Activated CD4-positive, alpha-beta T cell treated with anti-CD3 and anti-CD28 coated beads for 1 hour (primary cell): ENCODE measurements around the gene MYRIP.
"Not testable (repeated sequence)": the region's sequence is repeated elsewhere in the genome, so short reads cannot be mapped to it uniquely, and the experiment has no call there.

ENCODE experiments used
- DNase-seq: peaks from one replicate; pipeline ENCODE4 v3.0.0-alpha.2; 2020

MYRIP gene

DNA sequence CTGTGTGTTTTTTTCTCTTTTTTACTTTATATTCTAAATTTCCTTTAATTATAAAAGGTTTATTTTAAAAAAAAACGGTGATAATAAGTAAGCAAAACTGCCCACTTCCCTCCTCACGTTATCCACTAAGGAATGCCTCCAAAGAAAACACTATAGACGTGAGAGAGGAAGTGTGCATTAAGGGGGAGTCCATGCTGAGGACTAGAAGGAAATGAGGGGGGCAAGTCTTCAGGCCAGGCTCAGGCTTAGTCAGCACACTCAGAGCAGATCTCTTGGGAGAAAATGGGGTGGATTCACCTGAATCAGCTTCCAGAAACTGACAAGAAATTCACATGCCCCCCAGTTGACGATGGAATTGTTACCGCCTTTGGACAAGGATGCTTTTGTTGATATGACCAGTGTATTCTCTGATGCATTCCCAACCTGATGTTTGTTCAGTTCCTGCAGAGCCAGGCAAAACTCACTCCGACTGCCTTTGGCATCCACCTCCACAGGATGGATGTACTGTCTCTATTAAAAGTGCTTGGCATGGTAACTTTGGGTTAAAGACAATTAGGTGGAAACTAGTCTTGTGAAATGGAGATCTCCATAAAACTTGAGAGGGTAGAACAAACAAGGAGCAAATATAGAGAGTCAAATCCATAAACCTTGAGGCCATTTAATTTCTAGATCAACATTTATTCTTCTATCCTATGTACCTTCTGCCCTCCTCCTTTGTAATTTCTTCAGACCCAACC lies 167.8 kb downstream of the MYRIP start:
- DNase-seq = no peak

DNA sequence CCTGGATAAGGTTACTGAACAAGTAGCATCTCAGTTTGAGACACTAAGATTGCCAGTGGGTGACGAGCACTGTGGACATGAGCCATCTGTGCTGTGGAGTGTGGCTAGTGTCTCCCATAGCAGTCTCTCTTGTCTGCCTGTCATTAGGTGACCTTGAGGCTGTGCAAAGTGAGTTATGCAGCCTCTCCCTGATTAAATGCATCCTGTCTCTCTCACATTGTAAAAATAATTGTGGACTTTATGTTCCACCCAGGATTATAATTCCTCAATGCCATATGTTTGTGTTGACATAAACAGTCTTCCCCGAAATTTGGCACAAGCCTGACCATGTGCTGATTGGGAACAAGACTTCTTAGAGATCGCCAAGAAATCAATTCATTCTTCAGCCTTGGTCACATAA lies 168.9 kb downstream of the MYRIP start:
- no peak for DNase-seq

DNA sequence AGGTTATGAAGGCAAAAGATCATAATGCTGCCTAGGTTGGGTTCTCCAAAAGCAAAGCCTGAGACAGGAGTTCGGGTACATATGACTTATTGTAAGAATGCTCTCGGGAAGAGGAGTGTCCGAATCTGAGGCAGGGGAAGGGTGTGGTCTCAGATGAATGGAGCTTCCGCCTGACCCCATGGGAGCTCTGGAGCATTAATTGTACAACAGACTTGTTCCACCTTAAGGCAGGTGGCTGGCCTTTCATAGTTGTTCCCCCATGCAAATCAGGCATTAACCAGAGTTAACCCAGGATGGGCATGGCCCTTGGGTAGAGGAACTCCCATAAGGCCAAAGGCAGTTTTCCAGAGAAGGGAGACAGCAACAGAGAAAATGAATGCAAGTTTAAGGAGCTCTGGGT lies 170.6 kb downstream of the MYRIP start:
- DNase-seq = no peak

- DNase-seq = no peak
These were observed 171.4 kb downstream of the MYRIP start for GRCh38 chr3:39980781-39981180.

GRCh38 chr3:39981547-39982184 lies 172.3 kb downstream of the MYRIP start:
- no peak for DNase-seq

GRCh38 chr3:39982665-39983357 lies 173.4 kb downstream of the MYRIP start:
- DNase-seq = no peak

- DNase-seq = no peak
These were observed 180.3 kb downstream of the MYRIP start for GRCh38 chr3:39989746-39990145.

DNA sequence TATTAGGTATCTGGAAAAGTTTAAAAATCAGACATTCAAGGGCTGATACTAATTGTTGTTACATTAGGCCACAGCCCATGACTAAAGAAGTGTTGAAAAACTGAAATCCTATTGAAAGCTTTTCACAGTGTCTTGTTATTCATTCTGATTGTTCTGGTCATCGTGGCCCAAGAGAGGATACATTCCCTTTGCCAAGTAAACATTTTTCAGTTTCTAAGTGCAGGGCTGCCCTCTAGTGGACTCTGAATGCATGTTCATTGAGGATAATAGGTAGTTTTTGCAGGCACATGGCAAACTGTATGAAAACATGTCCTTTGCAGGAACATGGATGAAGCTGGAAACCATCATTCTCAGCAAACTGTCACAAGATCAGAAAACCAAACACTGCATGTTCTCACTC lies 181.1 kb downstream of the MYRIP start:
- DNase-seq = no peak

GRCh38 chr3:40008796-40009195 lies 199.4 kb downstream of the MYRIP start:
- DNase-seq = no peak

DNA sequence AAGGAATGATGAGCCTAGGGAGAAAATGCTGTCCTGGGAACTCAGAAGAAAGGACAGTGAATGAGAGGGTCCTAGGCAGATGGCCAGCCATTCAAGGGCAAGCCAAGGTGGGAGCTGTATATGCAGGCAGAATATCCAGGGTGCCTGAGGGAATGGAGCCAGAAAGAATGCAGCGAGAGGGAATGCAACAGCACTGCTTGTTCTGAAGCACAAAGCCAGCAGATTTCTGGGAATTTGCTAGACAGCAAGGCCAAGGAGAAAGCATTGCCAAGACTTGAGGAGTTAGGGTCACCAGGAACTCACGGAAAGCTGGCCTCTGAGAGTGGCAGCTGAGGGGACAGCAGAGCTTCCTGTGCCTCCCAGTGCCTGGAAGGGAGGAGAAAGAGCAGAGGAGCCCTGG lies 200.6 kb downstream of the MYRIP start:
- DNase-seq = no peak

- no peak for DNase-seq
These were observed 203.0 kb downstream of the MYRIP start for GRCh38 chr3:40012381-40012780.

GRCh38 chr3:40016391-40016790 lies 207.0 kb downstream of the MYRIP start:
- DNase-seq = no peak

DNA sequence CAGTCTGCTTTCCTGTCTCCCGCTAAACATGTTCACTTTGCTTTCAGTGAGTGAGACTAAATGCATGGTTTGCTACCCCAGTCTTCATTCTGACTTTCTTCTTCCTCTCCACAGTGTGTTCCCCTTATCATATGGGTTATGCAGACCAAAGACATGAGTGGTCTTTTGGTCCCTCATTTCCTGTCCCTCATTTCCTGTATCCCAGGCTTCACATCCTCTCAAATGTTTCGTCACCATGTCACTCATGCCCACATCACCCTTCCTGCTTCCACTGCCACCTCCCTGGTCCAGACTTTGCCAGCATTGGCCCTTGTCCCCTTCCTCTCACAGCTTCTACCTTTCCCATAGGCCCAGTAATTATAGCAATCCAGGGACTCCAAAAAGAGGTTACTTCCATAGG lies 209.0 kb downstream of the MYRIP start:
- no peak for DNase-seq

DNA sequence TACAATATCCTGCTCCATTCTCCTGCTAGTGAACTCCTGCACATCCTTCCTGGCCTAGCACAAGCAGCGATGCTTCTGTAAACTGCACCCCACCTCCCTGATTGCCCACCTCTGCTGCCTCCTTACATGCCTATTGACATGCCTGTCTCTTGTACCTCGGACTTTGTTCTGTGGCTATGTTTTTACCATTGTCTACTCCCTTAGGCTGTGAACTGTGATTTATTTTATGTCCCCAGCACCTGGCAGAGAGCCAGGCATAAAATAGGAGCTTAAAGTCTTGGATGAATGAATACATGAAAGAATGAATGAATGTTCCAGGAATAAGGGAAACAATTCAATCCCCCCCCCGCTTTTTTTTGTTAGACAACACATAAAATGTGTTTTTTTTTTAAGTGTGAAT lies 210.0 kb downstream of the MYRIP start:
- DNase-seq = no peak

DNA sequence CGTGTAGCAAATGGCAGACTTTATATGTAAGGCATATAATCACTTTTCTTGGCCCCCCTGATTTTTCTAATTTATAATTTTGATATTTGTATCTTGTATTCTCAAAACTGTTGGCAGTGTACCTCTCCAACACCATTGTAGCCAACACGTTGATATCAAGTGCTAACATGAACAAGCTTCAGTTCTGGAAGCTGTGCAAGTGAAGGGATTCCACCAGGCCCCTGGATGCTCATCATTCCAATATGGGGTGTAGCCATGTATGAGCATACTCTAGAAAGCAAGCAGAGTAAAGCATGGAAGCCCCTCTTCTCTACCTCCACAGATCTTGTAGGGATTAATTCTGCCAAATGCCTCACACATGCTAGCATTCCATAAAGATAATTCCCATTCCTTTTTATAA lies 211.3 kb downstream of the MYRIP start:
- DNase-seq = no peak

DNA sequence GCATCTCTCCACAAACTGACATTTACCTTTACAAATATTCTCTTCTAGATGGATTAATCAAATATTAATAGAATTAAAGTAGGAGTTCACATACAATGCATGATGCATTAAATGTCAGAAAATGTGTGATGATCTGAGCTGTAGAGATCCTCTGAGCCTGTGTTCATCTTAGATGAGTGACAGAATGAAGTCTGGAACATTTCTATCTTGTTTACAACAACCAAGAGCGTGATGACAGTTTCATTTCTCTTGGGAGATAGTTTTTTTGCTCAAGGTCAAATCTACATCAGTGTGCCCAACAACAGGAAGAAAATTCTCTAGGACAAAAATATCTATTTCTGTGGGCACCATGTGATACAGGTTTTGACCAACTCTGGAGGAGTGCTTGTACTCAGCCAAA lies 211.9 kb downstream of the MYRIP start:
- DNase-seq = no peak

GRCh38 chr3:40022297-40022827 lies 213.0 kb downstream of the MYRIP start:
- no peak for DNase-seq

- no peak for DNase-seq
These were observed 215.1 kb downstream of the MYRIP start for GRCh38 chr3:40024526-40024925.

DNA sequence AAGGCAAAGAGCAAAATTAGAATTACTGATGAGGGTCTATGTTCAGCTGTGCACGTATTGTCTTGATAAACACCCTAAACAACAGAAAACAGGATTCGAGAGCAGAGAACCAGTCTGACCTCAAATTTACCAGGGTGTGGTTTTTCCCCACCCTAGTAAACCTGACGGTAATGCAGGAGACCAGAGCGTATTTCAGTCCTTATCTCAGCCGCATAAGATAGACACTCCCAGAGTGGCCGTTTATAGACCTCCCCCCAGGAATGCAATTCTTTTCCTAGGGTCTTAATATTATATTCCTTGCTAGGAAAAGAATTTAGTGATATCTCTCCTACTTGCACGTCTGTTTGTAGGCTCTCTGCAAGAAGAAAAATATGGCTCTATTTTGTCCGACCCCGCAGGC lies 216.5 kb downstream of the MYRIP start:
- not testable (repeated sequence) for DNase-seq

DNA sequence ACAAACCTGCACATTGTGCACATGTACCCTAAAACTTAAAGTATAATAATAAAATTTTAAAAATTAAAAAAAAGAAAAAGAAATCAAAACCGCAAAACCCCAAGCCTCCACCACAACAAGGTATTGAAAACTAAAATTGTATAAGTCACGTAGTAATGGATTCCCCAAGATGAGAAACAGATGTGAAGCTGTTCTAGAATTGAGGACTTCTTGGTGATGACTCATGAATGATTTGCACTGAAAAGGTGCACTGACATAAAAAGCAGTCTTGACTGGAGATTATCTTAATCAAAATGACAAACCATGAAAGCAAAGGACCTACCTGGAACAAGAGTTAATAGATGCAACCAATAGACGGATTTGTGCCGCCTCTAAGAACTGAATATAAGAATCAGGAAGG lies 225.8 kb downstream of the MYRIP start:
- no peak for DNase-seq

- DNase-seq = no peak
These were observed 228.2 kb downstream of the MYRIP start for GRCh38 chr3:40037582-40037981.

DNA sequence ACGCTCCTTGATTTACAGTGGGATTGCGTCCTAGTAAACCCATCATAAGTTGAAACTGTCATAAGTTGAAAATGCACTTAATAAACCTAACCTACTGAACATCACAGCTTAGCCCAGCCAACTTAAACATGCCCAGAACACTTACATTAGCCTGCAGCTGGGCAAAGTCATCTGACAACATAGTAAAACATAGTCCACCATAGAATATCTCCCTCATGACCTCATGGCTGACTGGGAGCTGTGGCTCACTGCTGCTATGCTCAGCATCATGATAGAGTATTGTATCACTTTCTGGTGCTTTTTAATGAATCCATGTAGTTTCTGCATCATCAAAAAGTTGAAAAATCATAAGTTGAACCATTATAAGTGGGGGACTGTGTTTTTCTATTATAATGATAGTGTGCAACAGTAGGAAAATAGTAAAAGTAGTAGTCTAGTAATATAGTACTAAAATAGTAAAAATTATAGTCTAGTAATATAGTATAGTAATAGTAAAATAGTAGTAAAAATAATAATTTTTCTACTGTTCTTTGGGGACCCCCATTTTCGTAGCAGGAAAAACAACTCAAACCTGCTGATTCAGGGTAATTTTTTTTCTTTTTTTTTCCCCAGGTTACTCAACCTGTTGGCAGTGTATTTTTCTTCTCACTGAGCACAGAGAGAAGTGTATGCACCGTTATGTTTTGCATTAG lies 233.5 kb downstream of the MYRIP start:
- DNase-seq = no peak

GRCh38 chr3:40043444-40043755 lies 234.0 kb downstream of the MYRIP start:
- DNase-seq = no peak

- no peak for DNase-seq
These were observed 235.1 kb downstream of the MYRIP start for GRCh38 chr3:40044487-40044886.
